GM18520 (cell line): Measurements from ENCODE around the gene SUGP2.

Experiments
- ATAC-seq: cut with Tn5 transposase; IDR thresholded peaks from one replicate; pipeline ENCODE4 v1.9.1; 2021; ENCODE audit not compliant: unreplicated experiment

The SUGP2 gene

GRCh38 chr19:18993115-18993514 is 40.2 kb downstream of the SUGP2 start:
- ATAC-seq: no peak

GRCh38 chr19:18992696-18993095 is 40.6 kb downstream of the SUGP2 start:
- ATAC-seq: no peak

- no peak for ATAC-seq
Observed at GRCh38 chr19:18991468-18991867, 41.8 kb downstream of the SUGP2 start.

- no peak for ATAC-seq
Observed at GRCh38 chr19:18991006-18991405, 42.3 kb downstream of the SUGP2 start.

GRCh38 chr19:18990128-18990708 is 43.1 kb downstream of the SUGP2 start:
- ATAC-seq: no peak

- no peak for ATAC-seq
Observed at GRCh38 chr19:18989316-18989715, 44.0 kb downstream of the SUGP2 start.

GRCh38 chr19:18987456-18987855 is 45.9 kb downstream of the SUGP2 start:
- no peak for ATAC-seq

GRCh38 chr19:18985257-18985656 is 48.1 kb downstream of the SUGP2 start:
- ATAC-seq: no peak

GRCh38 chr19:18984251-18984650 is 49.1 kb downstream of the SUGP2 start:
- ATAC-seq: no peak

- no peak for ATAC-seq
Observed at GRCh38 chr19:18982669-18983068, 50.6 kb downstream of the SUGP2 start.

GRCh38 chr19:18980432-18981020 is 52.8 kb downstream of the SUGP2 start:
- ATAC-seq: no peak

GRCh38 chr19:18978616-18979015 is 54.7 kb downstream of the SUGP2 start:
- ATAC-seq: no peak

- ATAC-seq: no peak
Observed at GRCh38 chr19:18975869-18976268, 57.4 kb downstream of the SUGP2 start.

GRCh38 chr19:18975011-18975410 is 58.3 kb downstream of the SUGP2 start:
- no peak for ATAC-seq

GRCh38 chr19:18972851-18973250 is 60.5 kb downstream of the SUGP2 start:
- no peak for ATAC-seq

- no peak for ATAC-seq
Observed at GRCh38 chr19:18972301-18972811, 61.0 kb downstream of the SUGP2 start.

- ATAC-seq: no peak
Observed at GRCh38 chr19:18969931-18970659, 63.2 kb downstream of the SUGP2 start.

GRCh38 chr19:18967358-18968146 is 65.8 kb downstream of the SUGP2 start:
- ATAC-seq: no peak

GRCh38 chr19:18966307-18966706 is 67.0 kb downstream of the SUGP2 start:
- no peak for ATAC-seq

- ATAC-seq: no peak
Observed at GRCh38 chr19:18964121-18964520, 69.2 kb downstream of the SUGP2 start.
